B cell (primary cell): Measurements from ENCODE around the gene CASTOR1. TPM values are rescaled to one million over a fixed set of nuclear protein-coding genes. Genes with fewer than 3 reads are reported as not detected.
A peak's percentile ranks its signal among the peaks of the same experiment; 100 is the strongest.

ENCODE experiments used
- ATAC-seq: fragments of 200-7000 bp; cut with Tn5 transposase; one replicate; pipeline ENCODE4 v1.10.0; 2021; ENCODE audit warnings: low read depth, mild to moderate bottlenecking, moderate number of reproducible peaks, moderate library complexity
- CTCF ChIA-PET: fragments of 350-600 bp; sonication (Branson Sonifier 250); formaldehyde crosslinking; loops from one replicate; lab custom pipeline; 2021; ENCODE audit warnings: antibody characterized with exemption, inconsistent platforms; lab: Charles Lee
- POLR2A ChIA-PET: fragments of 350-600 bp; sonication (Branson Sonifier 250); formaldehyde crosslinking; loops from one replicate; lab custom pipeline; 2021; ENCODE audit warnings: antibody characterized with exemption; lab: Charles Lee
- DNase-seq: peaks from one replicate; pipeline ENCODE4 v3.0.0; 2013
- H2AFZ ChIP-seq: 2 replicates; pipeline ENCODE4 v1.6.1; 2012; ENCODE audit warnings: mild to moderate bottlenecking, low read depth, low read length; ENCODE audit not compliant: insufficient read depth, poor library complexity, severe bottlenecking
- H3K27ac ChIP-seq, 2 donors: 1 replicate in 1 of 2; 2 replicates in 1 of 2; pipeline ENCODE4 v1.5.1; 2012 to 2013; ENCODE audit warnings: low read length in 2 of 2, mild to moderate bottlenecking in 2 of 2, moderate library complexity in 1 of 2
- H3K27me3 ChIP-seq, 4 experiments: fragments of 200-600 bp in 1 of 4; sonication (generic) in 1 of 4; replicated peaks in 1 of 4; 1 replicate in 2 of 4; 2 replicates in 2 of 4; pipeline versions ENCODE4 v1.6.1 to v1.7.0; 2013 to 2016; ENCODE audit warnings: low read length in 3 of 4, mild to moderate bottlenecking in 2 of 4, mixed read lengths in 1 of 4, moderate library complexity in 1 of 4; ENCODE audit not compliant: insufficient read depth in 4 of 4, control insufficient read depth in 3 of 4; ENCODE audit errors: control extremely low read depth in 1 of 4
- H3K36me3 ChIP-seq, 2 experiments: replicated peaks in 1 of 2; 1 replicate in 1 of 2; 2 replicates in 1 of 2; pipeline versions ENCODE4 v1.6.1 to v1.7.1; 2013; ENCODE audit warnings: low read length in 1 of 2; ENCODE audit not compliant: insufficient read depth in 2 of 2, control insufficient read depth in 1 of 2; ENCODE audit errors: control extremely low read depth in 1 of 2, extremely low read depth in 1 of 2
- H3K4me1 ChIP-seq, 2 donors: fragments of 200-600 bp in 1 of 2; sonication (generic) in 1 of 2; 1 replicate in 1 of 2; 2 replicates in 1 of 2; pipeline versions ENCODE4 v1.5.1 to v1.6.1; 2013 to 2017; ENCODE audit warnings: low read length in 2 of 2; ENCODE audit not compliant: control insufficient read depth in 2 of 2, insufficient read depth in 2 of 2
- H3K4me2 ChIP-seq: replicated peaks from 2 replicates; pipeline ENCODE3; 2012; ENCODE audit warnings: mild to moderate bottlenecking, low read depth, low read length; ENCODE audit not compliant: poor library complexity, severe bottlenecking
- H3K4me3 ChIP-seq, 5 experiments: fragments of 200-600 bp in 1 of 5; sonication (generic) in 1 of 5; 1 replicate in 3 of 5; 2 replicates in 2 of 5; pipeline versions ENCODE4 v1.5.1 to v1.7.0; 2011 to 2016; ENCODE audit warnings: low read length in 4 of 5, mild to moderate bottlenecking in 4 of 5, low read depth in 2 of 5, control low read depth in 1 of 5, moderate library complexity in 1 of 5; ENCODE audit not compliant: insufficient read depth in 1 of 5; ENCODE audit errors: control extremely low read depth in 1 of 5, extremely low read depth in 1 of 5
- H3K79me2 ChIP-seq: fragments of 200-600 bp; sonication (generic); one replicate; pipeline ENCODE4 v1.6.0; 2016; ENCODE audit warnings: low read length; ENCODE audit not compliant: control insufficient read depth, insufficient read depth
- H3K9ac ChIP-seq: fragments of 200-600 bp; sonication (generic); 2 replicates; pipeline ENCODE4 v1.6.1; 2017; ENCODE audit warnings: mild to moderate bottlenecking, low read length, moderate library complexity
- H3K9me3 ChIP-seq, 3 donors: one replicate each; pipeline versions ENCODE4 v1.6.1 to v1.7.1; 2013; ENCODE audit warnings: low read length in 2 of 3; ENCODE audit not compliant: control insufficient read depth in 2 of 3, insufficient read depth in 1 of 3; ENCODE audit errors: control extremely low read depth in 1 of 3
- H4K20me1 ChIP-seq: 2 replicates; pipeline ENCODE4 v1.6.0; 2012; ENCODE audit warnings: mild to moderate bottlenecking, low read length; ENCODE audit not compliant: insufficient read depth, control insufficient read depth, poor library complexity, severe bottlenecking
- H3K27ac Mint-ChIP-seq: one replicate; pipeline ENCODE4 v1.8.0; 2021; ENCODE audit warnings: mixed read lengths
- H3K27me3 Mint-ChIP-seq: one replicate; pipeline ENCODE4 v1.8.0; 2021; ENCODE audit warnings: mixed read lengths
- H3K4me1 Mint-ChIP-seq: one replicate; pipeline ENCODE4 v1.8.0; 2021; ENCODE audit warnings: mixed read lengths
- H3K4me3 Mint-ChIP-seq: one replicate; pipeline ENCODE4 v1.8.0; 2021; ENCODE audit warnings: mixed read lengths
- H3K9me3 Mint-ChIP-seq: one replicate; pipeline ENCODE4 v1.8.0; 2022; ENCODE audit warnings: mixed read lengths; ENCODE audit not compliant: insufficient read depth
- CTCF ChIP-seq: fragments of 200-600 bp; IDR thresholded peaks from one replicate; pipeline ENCODE4 v1.8.0; 2022; ENCODE audit warnings: antibody characterized with exemption, mild to moderate bottlenecking
- EZH2 ChIP-seq: IDR thresholded peaks from 2 replicates; pipeline ENCODE4 v1.6.1; 2012; ENCODE audit warnings: borderline replicate concordance, low read depth, mild to moderate bottlenecking, moderate library complexity, low read length; ENCODE audit not compliant: insufficient read depth, poor library complexity, severe bottlenecking
- WGBS: methylation state at CpG from one replicate; pipeline ENCODE4 v1.1.5; 2013; ENCODE audit warnings: missing lambda C conversion rate; ENCODE audit not compliant: insufficient coverage; 5-methylcytosine and 5-hydroxymethylcytosine counted together
- intact Hi-C: fragments of 100-400 bp; cut with micrococcal nuclease; formaldehyde crosslinking; loops from one replicate; pipeline ENCODE4 v1.10.0; 2022
- polyA plus RNA-seq: library from polyadenylated mRNA; depleted of rRNA; stranded (reverse); fragments of >200 nt; gene quantifications from 2 replicates; pipeline ENCODE4 v1.2.3, GENCODE V29; 2012
- total RNA-seq, 2 donors: library from RNA; stranded (reverse); fragments of 120-200 nt in 1 of 2; gene quantifications; 1 replicate in 1 of 2; 2 replicates in 1 of 2; pipeline versions ENCODE4 v1.2.3 to v1.2.4, GENCODE V29; 2013 to 2022

CASTOR1 gene
- total and polyA plus RNA-seq, 2 donors (not counting 1 experiment from before 2014, with no cell fraction given) = 16.3 to 18.4 TPM

- H3K9me3 Mint-ChIP-seq = no peaks in the 10 kb centered on the region
- Histone ChIP-seq H2AFZ (no peak overlapping the region), H3K9ac (no peak overlapping the region), H3K4me1 (peaks cover 15 to 33% of the 10 kb centered on the region in 2 donors), H3K27ac (peak overlapping the region; percentile 95 to 97), H3K9me3 (no peaks in the 10 kb centered on the region), H3K36me3 (peaks cover 1 to 2% of the 10 kb centered on the region in 2 experiments), H3K27me3 (no peaks in the 10 kb centered on the region), H4K20me1 (no peaks in the 10 kb centered on the region), H3K4me2 (no peak overlapping the region), H3K4me3 (no peak overlapping the region), H3K79me2 (peaks cover 14% of the 10 kb centered on the region)
- CTCF ChIA-PET = interaction anchor here (0.9 to 1.3 kb wide), 3 partner anchors 8 to 160 kb away, joined by 3 to 5 read pairs (median 3); no protein-coding TSS in a partner anchor
- WGBS = 85% methylated on average over 8 of the region's 8 CpGs
- POLR2A ChIA-PET = no interaction called here
- TF ChIP-seq EZH2 = no peak
- DNase-seq (no peak), ATAC-seq (no peak)
- peak overlapping the region; percentile 42 for H3K4me3 Mint-ChIP-seq
- peaks cover 30% of the 10 kb centered on the region for H3K4me1 Mint-ChIP-seq
- intact Hi-C loops = loop anchor here (5.0 kb wide), 2 partner anchors 1466 to 1674 kb away; partner anchors contain the start of genes XBP1 and YWHAH
- peak overlapping the region; percentile 97 for H3K27ac Mint-ChIP-seq
- H3K27me3 Mint-ChIP-seq = no peaks in the 10 kb centered on the region
Measured at GRCh38 chr22:30268331-30268730, 21.0 kb downstream of the CASTOR1 start.

GRCh38 chr22:30267382-30268302 lies 21.7 kb downstream of the CASTOR1 start:
- peak overlapping the region; percentile 99 for H3K4me2 ChIP-seq
- WGBS = 14% methylated on average over 12 of the region's 14 CpGs
- H3K27ac ChIP-seq = peak overlapping the region; percentile 95 to 97
- ChIA-PET CTCF (interaction anchor here (1.3 kb wide), 1 partner anchor 160 kb away, joined by 5 read pairs; no protein-coding TSS in a partner anchor), POLR2A (interaction anchor here (0.6 kb wide), 1 partner anchor 678 kb away, joined by 4 read pairs; no protein-coding TSS in a partner anchor)
- no peaks in the 10 kb centered on the region for H3K27me3 Mint-ChIP-seq
- ATAC-seq (no peak), DNase-seq (peak; percentile 68)
- TF ChIP-seq EZH2 (no peak), CTCF (no peak)
- H2AFZ ChIP-seq = peak overlapping the region; percentile 70
- peak overlapping the region; percentile 18 to 88 (median 76) for H3K4me3 ChIP-seq
- H3K4me1 ChIP-seq = peaks cover 20 to 39% of the 10 kb centered on the region in 2 donors
- peaks cover 1 to 2% of the 10 kb centered on the region in 2 experiments for H3K36me3 ChIP-seq
- H4K20me1 ChIP-seq = no peaks in the 10 kb centered on the region
- H3K9ac ChIP-seq = peak overlapping the region; percentile 87
- peak overlapping the region; percentile 97 for H3K27ac Mint-ChIP-seq
- no peaks in the 10 kb centered on the region for H3K9me3 Mint-ChIP-seq
- peak overlapping the region; percentile 98 for H3K4me3 Mint-ChIP-seq
- intact Hi-C loops = loop anchor here (1.0 to 5.0 kb wide), 4 partner anchors 20 to 1675 kb away; partner anchors contain the start of genes XBP1 and YWHAH
- H3K9me3 ChIP-seq = no peaks in the 10 kb centered on the region
- H3K27me3 ChIP-seq = no peaks in the 10 kb centered on the region
- peaks cover 35% of the 10 kb centered on the region for H3K4me1 Mint-ChIP-seq
- peaks cover 14% of the 10 kb centered on the region for H3K79me2 ChIP-seq
